CD4-positive, alpha-beta T cell treated with Interleukin-4 for 1 hour (primary cell): ENCODE results near the gene IGFL1.
A peak's percentile ranks its signal among the peaks of the same experiment; 100 is the strongest.
"Not testable (repeated sequence)": the region's sequence is repeated elsewhere in the genome, so short reads cannot be mapped to it uniquely, and the experiment has no call there.

Source experiments
- DNase-seq, 2 donors: peaks; one replicate each; pipeline ENCODE4 v3.0.0-alpha.2; 2020 to 2022

IGFL1 gene

GRCh38 chr19:46226438-46226973 is 3.0 kb upstream of the IGFL1 start:
- no peak for DNase-seq

GRCh38 chr19:46232029-46232428 is 2.5 kb downstream of the IGFL1 start:
- no peak for DNase-seq

GRCh38 chr19:46232468-46232867 is 2.9 kb downstream of the IGFL1 start:
- DNase-seq: no peak

- no peak for DNase-seq
Observed at GRCh38 chr19:46232938-46233621, 3.5 kb downstream of the IGFL1 start.

GRCh38 chr19:46233871-46234270 is 4.3 kb downstream of the IGFL1 start:
- not testable (repeated sequence) for DNase-seq

GRCh38 chr19:46238141-46238540 is 8.6 kb downstream of the IGFL1 start:
- not testable (repeated sequence) for DNase-seq

GRCh38 chr19:46239193-46240024 is 9.9 kb downstream of the IGFL1 start:
- DNase-seq: no peak

GRCh38 chr19:46240693-46241092 is 11.2 kb downstream of the IGFL1 start:
- no peak for DNase-seq

- DNase-seq: no peak
Observed at GRCh38 chr19:46241626-46242025, 12.1 kb downstream of the IGFL1 start.

- not testable (repeated sequence) for DNase-seq
Observed at GRCh38 chr19:46243081-46243654, 13.6 kb downstream of the IGFL1 start.

GRCh38 chr19:46250076-46250735 is 20.7 kb downstream of the IGFL1 start:
- DNase-seq: no peak

- DNase-seq: no peak
Observed at GRCh38 chr19:46251416-46251815, 21.9 kb downstream of the IGFL1 start.

GRCh38 chr19:46254776-46255175 is 25.2 kb downstream of the IGFL1 start:
- no peak for DNase-seq

- no peak for DNase-seq
Observed at GRCh38 chr19:46256855-46257254, 27.3 kb downstream of the IGFL1 start.

- DNase-seq: not testable (repeated sequence)
Observed at GRCh38 chr19:46261501-46261900, 32.0 kb downstream of the IGFL1 start.

- peak; percentile 32 to 64 for DNase-seq
Observed at GRCh38 chr19:46262684-46263296, 33.2 kb downstream of the IGFL1 start.

GRCh38 chr19:46264801-46265200 is 35.3 kb downstream of the IGFL1 start:
- not testable (repeated sequence) for DNase-seq

GRCh38 chr19:46265217-46265828 is 35.8 kb downstream of the IGFL1 start:
- DNase-seq: peak; percentile 67 to 74

GRCh38 chr19:46269101-46269500 is 39.6 kb downstream of the IGFL1 start:
- peak in 1 of 2 donors; percentile 13 for DNase-seq

GRCh38 chr19:46270521-46271256 is 41.1 kb downstream of the IGFL1 start:
- no peak for DNase-seq

- DNase-seq: no peak
Observed at GRCh38 chr19:46271481-46272197, 42.1 kb downstream of the IGFL1 start.
